GM12875 (cell line): ENCODE measurements around the gene ZNRF4.

Experiments used
- H3K4me3 ChIP-seq: one replicate; pipeline ENCODE4 v1.5.1; 2011; ENCODE audit warnings: low read depth, low read length, control low read depth
- TF ChIP-seq, protein P1 (sequence below): IDR thresholded peaks from 2 replicates; pipeline ENCODE4 v1.5.1; 2011; ENCODE audit warnings: low read depth, mild to moderate bottlenecking, control low read depth, inconsistent platforms, low read length, moderate library complexity, borderline replicate concordance; ENCODE audit not compliant: insufficient read depth

The ZNRF4 gene

GRCh38 chr19:5501907-5502306, 46.7 kb downstream of the ZNRF4 start:
- no peak overlapping the region for H3K4me3 ChIP-seq
- TF ChIP-seq, protein P1, sequence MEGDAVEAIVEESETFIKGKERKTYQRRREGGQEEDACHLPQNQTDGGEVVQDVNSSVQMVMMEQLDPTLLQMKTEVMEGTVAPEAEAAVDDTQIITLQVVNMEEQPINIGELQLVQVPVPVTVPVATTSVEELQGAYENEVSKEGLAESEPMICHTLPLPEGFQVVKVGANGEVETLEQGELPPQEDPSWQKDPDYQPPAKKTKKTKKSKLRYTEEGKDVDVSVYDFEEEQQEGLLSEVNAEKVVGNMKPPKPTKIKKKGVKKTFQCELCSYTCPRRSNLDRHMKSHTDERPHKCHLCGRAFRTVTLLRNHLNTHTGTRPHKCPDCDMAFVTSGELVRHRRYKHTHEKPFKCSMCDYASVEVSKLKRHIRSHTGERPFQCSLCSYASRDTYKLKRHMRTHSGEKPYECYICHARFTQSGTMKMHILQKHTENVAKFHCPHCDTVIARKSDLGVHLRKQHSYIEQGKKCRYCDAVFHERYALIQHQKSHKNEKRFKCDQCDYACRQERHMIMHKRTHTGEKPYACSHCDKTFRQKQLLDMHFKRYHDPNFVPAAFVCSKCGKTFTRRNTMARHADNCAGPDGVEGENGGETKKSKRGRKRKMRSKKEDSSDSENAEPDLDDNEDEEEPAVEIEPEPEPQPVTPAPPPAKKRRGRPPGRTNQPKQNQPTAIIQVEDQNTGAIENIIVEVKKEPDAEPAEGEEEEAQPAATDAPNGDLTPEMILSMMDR, result no peak

GRCh38 chr19:5503598-5503997, 48.4 kb downstream of the ZNRF4 start:
- no peak overlapping the region for H3K4me3 ChIP-seq
- TF ChIP-seq, protein P1, result no peak; the same call in 1 of the 2 replicates

- no peak overlapping the region for H3K4me3 ChIP-seq
- TF ChIP-seq, protein P1, result no peak; the same call in 1 of the 2 replicates
Measured at GRCh38 chr19:5504114-5504513, 48.9 kb downstream of the ZNRF4 start.
